T47D (cell line): ENCODE data around the gene UBAP1.
"Not testable (repeated sequence)": the region's sequence is repeated elsewhere in the genome, so short reads cannot be mapped to it uniquely, and the experiment has no call there.

Experiments
- DNase-seq, 2 experiments: peaks; one replicate each; pipeline versions ENCODE4 v3.0.0 to v3.0.0-alpha.2; 2011 to 2012; ENCODE audit warnings: low read depth in 1 of 2, low spot score in 1 of 2
- JUND ChIP-seq: IDR thresholded peaks from 2 replicates; pipeline ENCODE4 v1.6.1; 2012; ENCODE audit warnings: low read depth
- in situ Hi-C: cut with HindIII; loops from 2 replicates; pipeline ENCODE4 v1.10.0; 2016; ENCODE audit warnings: low sequenced_read_pairs, low pct_unique_long_range_greater_than_20kb

Gene UBAP1

GRCh38 chr9:34190996-34191892, 12.4 kb downstream of the UBAP1 start:
- in situ Hi-C loops = no loop called here
- DNase-seq = peak in 1 of 2 experiments; percentile 53
- TF ChIP-seq JUND = no peak

- no peak for TF ChIP-seq JUND
- in situ Hi-C loops = no loop called here
Measured at GRCh38 chr9:34195143-34195542, 16.3 kb downstream of the UBAP1 start.

GRCh38 chr9:34197286-34197685, 18.4 kb downstream of the UBAP1 start:
- in situ Hi-C loops, DNase-seq: not testable (repeated sequence)

More at GRCh38 chr9:34195143-34195542, 16.3 kb downstream of the UBAP1 start:
- no peak for DNase-seq

- in situ Hi-C loops = no loop called here
- peak in 1 of 2 experiments; percentile 65 for DNase-seq
- TF ChIP-seq JUND = no peak
Measured at GRCh38 chr9:34197756-34198711, 19.2 kb downstream of the UBAP1 start.

- no peak for DNase-seq
- in situ Hi-C loops = no loop called here
- TF ChIP-seq JUND = no peak
Measured at GRCh38 chr9:34200092-34200491, 21.2 kb downstream of the UBAP1 start.

- no peak for DNase-seq
- in situ Hi-C loops = no loop called here
- no peak for TF ChIP-seq JUND
Measured at GRCh38 chr9:34203275-34203991, 24.6 kb downstream of the UBAP1 start.

- no peak for TF ChIP-seq JUND
- in situ Hi-C loops = no loop called here
- DNase-seq = no peak
Measured at GRCh38 chr9:34203992-34204635, 25.3 kb downstream of the UBAP1 start.

GRCh38 chr9:34205102-34205501, 26.3 kb downstream of the UBAP1 start:
- no peak for TF ChIP-seq JUND
- no peak for DNase-seq
- in situ Hi-C loops = no loop called here

- no peak for TF ChIP-seq JUND
- in situ Hi-C loops = no loop called here
Measured at GRCh38 chr9:34206561-34206960, 27.7 kb downstream of the UBAP1 start.

GRCh38 chr9:34211395-34211794, 32.6 kb downstream of the UBAP1 start:
- no peak for DNase-seq
- in situ Hi-C loops = no loop called here
- TF ChIP-seq JUND = no peak

More at GRCh38 chr9:34206561-34206960, 27.7 kb downstream of the UBAP1 start:
- DNase-seq = no peak

- in situ Hi-C loops, DNase-seq: not testable (repeated sequence)
Measured at GRCh38 chr9:34214354-34215000, 35.6 kb downstream of the UBAP1 start.
